ENCODE results near the gene RABEPK. TPM values are rescaled to one million over a fixed set of nuclear protein-coding genes. Genes with fewer than 3 reads are reported as not detected.

RABEPK gene
- total and polyA plus RNA-seq, 10 of the 15 experiments (the other 5 are each of a cell fraction or from before 2014, with no cell fraction given): 26.9 to 59.8 (median 39.4) TPM

DNA sequence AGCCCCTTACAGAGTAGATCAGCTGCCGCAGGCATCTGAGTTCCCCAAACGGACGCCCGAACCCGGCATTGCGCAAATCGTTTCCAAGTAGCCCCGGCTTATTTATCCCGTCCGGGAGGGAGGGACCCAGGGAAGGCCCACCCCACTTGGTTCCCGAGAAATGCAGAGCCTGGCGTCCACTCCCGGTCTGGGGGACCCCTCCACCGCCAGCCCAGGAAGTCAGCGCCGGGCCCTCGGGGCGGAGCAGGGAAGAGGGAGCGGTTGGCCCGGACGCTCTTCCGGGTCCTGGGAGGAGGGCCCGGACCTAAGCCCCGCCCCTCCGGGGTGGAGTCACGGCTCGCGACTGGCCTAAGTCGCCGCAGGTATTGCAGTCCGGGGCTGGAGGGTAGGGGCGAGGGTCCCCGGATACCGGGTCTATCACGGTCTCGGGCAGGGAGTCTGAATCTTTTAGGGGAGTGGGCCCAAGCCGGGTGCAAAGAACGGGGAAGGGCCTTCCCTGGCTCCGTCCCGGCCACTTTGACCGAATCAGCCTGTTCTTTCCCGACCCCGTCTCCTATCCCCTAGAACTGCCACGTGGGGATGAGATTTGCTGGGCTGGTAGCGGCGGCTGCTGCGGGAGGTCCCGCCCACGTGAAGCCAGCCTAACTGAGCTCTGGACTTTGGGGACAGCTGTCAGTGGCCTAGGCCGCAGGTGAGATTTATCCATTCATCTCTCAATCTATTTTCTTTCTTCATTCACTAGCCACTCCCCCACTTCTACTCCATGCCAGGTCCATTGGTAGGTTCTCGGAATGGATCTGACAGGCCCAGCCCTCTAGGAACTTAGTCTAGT is at the start of gene RABEPK (continued):
- TF ChIP-seq, protein P1, sequence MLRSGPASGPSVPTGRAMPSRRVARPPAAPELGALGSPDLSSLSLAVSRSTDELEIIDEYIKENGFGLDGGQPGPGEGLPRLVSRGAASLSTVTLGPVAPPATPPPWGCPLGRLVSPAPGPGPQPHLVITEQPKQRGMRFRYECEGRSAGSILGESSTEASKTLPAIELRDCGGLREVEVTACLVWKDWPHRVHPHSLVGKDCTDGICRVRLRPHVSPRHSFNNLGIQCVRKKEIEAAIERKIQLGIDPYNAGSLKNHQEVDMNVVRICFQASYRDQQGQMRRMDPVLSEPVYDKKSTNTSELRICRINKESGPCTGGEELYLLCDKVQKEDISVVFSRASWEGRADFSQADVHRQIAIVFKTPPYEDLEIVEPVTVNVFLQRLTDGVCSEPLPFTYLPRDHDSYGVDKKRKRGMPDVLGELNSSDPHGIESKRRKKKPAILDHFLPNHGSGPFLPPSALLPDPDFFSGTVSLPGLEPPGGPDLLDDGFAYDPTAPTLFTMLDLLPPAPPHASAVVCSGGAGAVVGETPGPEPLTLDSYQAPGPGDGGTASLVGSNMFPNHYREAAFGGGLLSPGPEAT (IDR thresholded peaks at IDR 0.05; ENCODE audit: low read depth): peak; percentile 74
- peak; percentile 28 for TF ChIP-seq SP1 (IDR thresholded peaks at IDR 0.05; ENCODE audit: low read depth, low read length)
- no peak for TF ChIP-seq RBBP5 (conservative IDR thresholded peaks at IDR 0.05)
- peak; percentile 94 for TF ChIP-seq GATAD2B (conservative IDR thresholded peaks at IDR 0.05; ENCODE audit: low read depth)
- TF ChIP-seq ZNF687 (IDR thresholded peaks at IDR 0.05): peak; percentile 48; the same call in 1 of the 2 replicates
- no peak for TF ChIP-seq SREBF1 (IDR thresholded peaks at IDR 0.05; ENCODE audit: low read length)
- TF ChIP-seq ZBTB40 (IDR thresholded peaks at IDR 0.05; ENCODE audit: borderline replicate concordance): peak; percentile 81
- TF ChIP-seq, protein P2, sequence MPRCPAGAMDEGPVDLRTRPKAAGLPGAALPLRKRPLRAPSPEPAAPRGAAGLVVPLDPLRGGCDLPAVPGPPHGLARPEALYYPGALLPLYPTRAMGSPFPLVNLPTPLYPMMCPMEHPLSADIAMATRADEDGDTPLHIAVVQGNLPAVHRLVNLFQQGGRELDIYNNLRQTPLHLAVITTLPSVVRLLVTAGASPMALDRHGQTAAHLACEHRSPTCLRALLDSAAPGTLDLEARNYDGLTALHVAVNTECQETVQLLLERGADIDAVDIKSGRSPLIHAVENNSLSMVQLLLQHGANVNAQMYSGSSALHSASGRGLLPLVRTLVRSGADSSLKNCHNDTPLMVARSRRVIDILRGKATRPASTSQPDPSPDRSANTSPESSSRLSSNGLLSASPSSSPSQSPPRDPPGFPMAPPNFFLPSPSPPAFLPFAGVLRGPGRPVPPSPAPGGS (IDR thresholded peaks at IDR 0.05; ENCODE audit: borderline replicate concordance, insufficient read depth, low read depth, low read length, poor library complexity, severe bottlenecking): no peak
- TF ChIP-seq LARP7 (IDR thresholded peaks at IDR 0.05): 0 out of 2 replicates have a peak, but pooled peaks have one; percentile 63
- TF ChIP-seq, protein P3, sequence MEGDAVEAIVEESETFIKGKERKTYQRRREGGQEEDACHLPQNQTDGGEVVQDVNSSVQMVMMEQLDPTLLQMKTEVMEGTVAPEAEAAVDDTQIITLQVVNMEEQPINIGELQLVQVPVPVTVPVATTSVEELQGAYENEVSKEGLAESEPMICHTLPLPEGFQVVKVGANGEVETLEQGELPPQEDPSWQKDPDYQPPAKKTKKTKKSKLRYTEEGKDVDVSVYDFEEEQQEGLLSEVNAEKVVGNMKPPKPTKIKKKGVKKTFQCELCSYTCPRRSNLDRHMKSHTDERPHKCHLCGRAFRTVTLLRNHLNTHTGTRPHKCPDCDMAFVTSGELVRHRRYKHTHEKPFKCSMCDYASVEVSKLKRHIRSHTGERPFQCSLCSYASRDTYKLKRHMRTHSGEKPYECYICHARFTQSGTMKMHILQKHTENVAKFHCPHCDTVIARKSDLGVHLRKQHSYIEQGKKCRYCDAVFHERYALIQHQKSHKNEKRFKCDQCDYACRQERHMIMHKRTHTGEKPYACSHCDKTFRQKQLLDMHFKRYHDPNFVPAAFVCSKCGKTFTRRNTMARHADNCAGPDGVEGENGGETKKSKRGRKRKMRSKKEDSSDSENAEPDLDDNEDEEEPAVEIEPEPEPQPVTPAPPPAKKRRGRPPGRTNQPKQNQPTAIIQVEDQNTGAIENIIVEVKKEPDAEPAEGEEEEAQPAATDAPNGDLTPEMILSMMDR (IDR thresholded peaks at IDR 0.05 in 2 of 3, conservative IDR thresholded peaks at IDR 0.05 in 1 of 3; ENCODE audit: control insufficient read depth in 2 of 3, extremely low read depth in 1 of 3, insufficient read depth in 1 of 3, low read depth in 3 of 3, low read length in 3 of 3): no peak
- peak; percentile 88 for TF ChIP-seq IKZF1 (conservative IDR thresholded peaks at IDR 0.05)
- TF ChIP-seq ZNF207 (IDR thresholded peaks at IDR 0.05; ENCODE audit: borderline replicate concordance): peak; percentile 40; the same call in 1 of the 2 replicates
- no peak for TF ChIP-seq FOXM1 (IDR thresholded peaks at IDR 0.05; ENCODE audit: low read depth, low read length)
- peak; percentile 20 for TF ChIP-seq SMAD1 (IDR thresholded peaks at IDR 0.05; ENCODE audit: low read depth, partially characterized antibody)
